ENCODE results near the gene CST8.

Gene CST8

GRCh38 chr20:23508449-23509229 is 17.7 kb downstream of the CST8 start:
- TF ChIP-seq, protein P1, sequence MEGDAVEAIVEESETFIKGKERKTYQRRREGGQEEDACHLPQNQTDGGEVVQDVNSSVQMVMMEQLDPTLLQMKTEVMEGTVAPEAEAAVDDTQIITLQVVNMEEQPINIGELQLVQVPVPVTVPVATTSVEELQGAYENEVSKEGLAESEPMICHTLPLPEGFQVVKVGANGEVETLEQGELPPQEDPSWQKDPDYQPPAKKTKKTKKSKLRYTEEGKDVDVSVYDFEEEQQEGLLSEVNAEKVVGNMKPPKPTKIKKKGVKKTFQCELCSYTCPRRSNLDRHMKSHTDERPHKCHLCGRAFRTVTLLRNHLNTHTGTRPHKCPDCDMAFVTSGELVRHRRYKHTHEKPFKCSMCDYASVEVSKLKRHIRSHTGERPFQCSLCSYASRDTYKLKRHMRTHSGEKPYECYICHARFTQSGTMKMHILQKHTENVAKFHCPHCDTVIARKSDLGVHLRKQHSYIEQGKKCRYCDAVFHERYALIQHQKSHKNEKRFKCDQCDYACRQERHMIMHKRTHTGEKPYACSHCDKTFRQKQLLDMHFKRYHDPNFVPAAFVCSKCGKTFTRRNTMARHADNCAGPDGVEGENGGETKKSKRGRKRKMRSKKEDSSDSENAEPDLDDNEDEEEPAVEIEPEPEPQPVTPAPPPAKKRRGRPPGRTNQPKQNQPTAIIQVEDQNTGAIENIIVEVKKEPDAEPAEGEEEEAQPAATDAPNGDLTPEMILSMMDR (IDR thresholded peaks at IDR 0.05; ENCODE audit: insufficient read depth, low read length, poor library complexity, severe bottlenecking) = no peak
- Histone ChIP-seq H3K36me3 (ENCODE audit: control insufficient read depth, insufficient read depth, low read length) (no peaks in the 10 kb centered on the region), H3K4me3 (replicated peaks; ENCODE audit: low read depth, low read length) (no peak overlapping the region), H3K27me3 (replicated peaks; ENCODE audit: control insufficient read depth, insufficient read depth, low read length) (no peaks in the 10 kb centered on the region; the same call in 1 of the 2 replicates)
- no peak for DNase-seq (ENCODE audit: extremely low read depth, insufficient read length)

GRCh38 chr20:23509247-23509913 is 18.5 kb downstream of the CST8 start:
- no peak for DNase-seq (ENCODE audit: extremely low read depth, insufficient read length)
- Histone ChIP-seq H3K36me3 (ENCODE audit: control insufficient read depth, insufficient read depth, low read length) (no peaks in the 10 kb centered on the region), H3K4me3 (replicated peaks; ENCODE audit: low read depth, low read length) (no peak overlapping the region), H3K27me3 (replicated peaks; ENCODE audit: control insufficient read depth, insufficient read depth, low read length) (no peaks in the 10 kb centered on the region; the same call in 1 of the 2 replicates)
- TF ChIP-seq, protein P1 (IDR thresholded peaks at IDR 0.05; ENCODE audit: insufficient read depth, low read length, poor library complexity, severe bottlenecking) = no peak

GRCh38 chr20:23510000-23510590 is 19.2 kb downstream of the CST8 start:
- Histone ChIP-seq H3K4me3 (replicated peaks; ENCODE audit: low read depth, low read length) (no peak overlapping the region), H3K27me3 (replicated peaks; ENCODE audit: control insufficient read depth, insufficient read depth, low read length) (no peaks in the 10 kb centered on the region; the same call in 1 of the 2 replicates), H3K36me3 (ENCODE audit: control insufficient read depth, insufficient read depth, low read length) (no peaks in the 10 kb centered on the region)
- DNase-seq (ENCODE audit: extremely low read depth, insufficient read length) = no peak
- TF ChIP-seq, protein P1 (IDR thresholded peaks at IDR 0.05; ENCODE audit: insufficient read depth, low read length, poor library complexity, severe bottlenecking) = no peak

GRCh38 chr20:23513164-23513563 is 22.2 kb downstream of the CST8 start:
- Histone ChIP-seq H3K27me3 (replicated peaks; ENCODE audit: control insufficient read depth, insufficient read depth, low read length) (no peaks in the 10 kb centered on the region; the same call in 1 of the 2 replicates), H3K4me3 (replicated peaks; ENCODE audit: low read depth, low read length) (no peak overlapping the region), H3K36me3 (ENCODE audit: control insufficient read depth, insufficient read depth, low read length) (no peaks in the 10 kb centered on the region)
- DNase-seq (ENCODE audit: extremely low read depth, insufficient read length) = no peak
- TF ChIP-seq, protein P1 (IDR thresholded peaks at IDR 0.05; ENCODE audit: insufficient read depth, low read length, poor library complexity, severe bottlenecking) = no peak

GRCh38 chr20:23514848-23515247 is 23.9 kb downstream of the CST8 start:
- TF ChIP-seq, protein P1 (IDR thresholded peaks at IDR 0.05; ENCODE audit: insufficient read depth, low read length, poor library complexity, severe bottlenecking) = no peak
- no peak overlapping the region for H3K4me3 ChIP-seq (replicated peaks; ENCODE audit: low read depth, low read length)
- no peaks in the 10 kb centered on the region for H3K36me3 ChIP-seq (ENCODE audit: control insufficient read depth, insufficient read depth, low read length)
- no peak for DNase-seq (ENCODE audit: extremely low read depth, insufficient read length)
- H3K27me3 ChIP-seq (replicated peaks; ENCODE audit: control insufficient read depth, insufficient read depth, low read length) = no peaks in the 10 kb centered on the region
